Measurements from ENCODE around the gene ARAP3.
"Not testable (repeated sequence)": the region's sequence is repeated elsewhere in the genome, so short reads cannot be mapped to it uniquely, and the experiment has no call there.

- TF ChIP-seq POLR2A, POLR2AphosphoS5 (IDR thresholded peaks at IDR 0.05; ENCODE audit: low read depth, low read length): not testable (repeated sequence)
These were observed 43.1 kb upstream of the ARAP3 start for GRCh38 chr5:141725174-141725573.
